NCI-H524 (cell line): ENCODE measurements around the gene XIAP.

Source experiments
- DNase-seq, 2 experiments: peaks; one replicate each; lab custom pipeline; 2025; lab: John Stamatoyannopoulos, UW

Gene XIAP

GRCh38 chrX:123960956-123961267, 101.1 kb downstream of the XIAP start:
- no peak for DNase-seq

GRCh38 chrX:123961268-123962005, 101.6 kb downstream of the XIAP start, which contains the start of gene STAG2:
Gene STAG2, plus strand, starts transcription at chrX:123961706. Its CDS starts 60,922 bp downstream, at chrX:124022628.
- peak; percentile 91 for DNase-seq

GRCh38 chrX:123962006-123962467, 102.2 kb downstream of the XIAP start:
- DNase-seq = no peak

- DNase-seq = peak; percentile 88 to 92
Measured at GRCh38 chrX:123962794-123963373, 103.0 kb downstream of the XIAP start.
